Transverse colon (tissue), 4 donors: Measurements from ENCODE around the gene LRPPRC. TPM values are rescaled to one million over a fixed set of nuclear protein-coding genes. Genes with fewer than 3 reads are reported as not detected.

ENCODE experiments used
- DNase-seq: peaks from one replicate; pipeline ENCODE4 v3.0.0-alpha.2; 2019
- H3K27ac ChIP-seq, 4 donors: fragments of 200-600 bp; sonication (generic); 2 replicates each; pipeline ENCODE4 v1.5.1; 2016 to 2018; ENCODE audit warnings: inconsistent platforms in 4 of 4
- H3K27me3 ChIP-seq: fragments of 200-600 bp; sonication (generic); 2 replicates; pipeline ENCODE4 v1.5.1; 2017; ENCODE audit warnings: inconsistent platforms
- H3K36me3 ChIP-seq, 4 donors: fragments of 200-600 bp; sonication (generic); 2 replicates each; pipeline ENCODE4 v1.5.1; 2017 to 2019; ENCODE audit warnings: inconsistent platforms in 4 of 4
- H3K4me1 ChIP-seq, 4 donors: fragments of 200-600 bp; sonication (generic); 2 replicates each; pipeline ENCODE4 v1.5.1; 2017 to 2020; ENCODE audit warnings: inconsistent platforms in 4 of 4
- H3K4me3 ChIP-seq, 4 donors: fragments of 200-600 bp; sonication (generic); 1 replicate in 1 of 4; 2 replicates in 3 of 4; pipeline versions ENCODE4 v1.5.1 to v1.6.1; 2017 to 2019; ENCODE audit warnings: inconsistent platforms in 4 of 4
- H3K9me3 ChIP-seq, 2 donors: fragments of 200-600 bp; sonication (generic); 2 replicates each; pipeline ENCODE4 v1.5.1; 2017 to 2019; ENCODE audit warnings: inconsistent platforms in 2 of 2
- CTCF ChIP-seq, 5 experiments: fragments of 200-600 bp in 3 of 5; fragments of 450-650 bp in 2 of 5; sonication (generic) in 3 of 5; IDR thresholded peaks; 1 replicate in 2 of 5; 2 replicates in 3 of 5; pipeline ENCODE4 v1.5.1; 2016 to 2017; ENCODE audit warnings: antibody characterized with exemption in 5 of 5, inconsistent platforms in 3 of 5, mild to moderate bottlenecking in 2 of 5, moderate library complexity in 1 of 5
- EP300 ChIP-seq: sonication (generic); formaldehyde crosslinking; IDR thresholded peaks from one replicate; pipeline ENCODE4 v1.6.1; 2017; ENCODE audit warnings: antibody characterized with exemption, low read depth
- POLR2A ChIP-seq: fragments of 450-650 bp; IDR thresholded peaks from one replicate; pipeline ENCODE4 v1.6.1; 2016; ENCODE audit warnings: antibody characterized with exemption, mild to moderate bottlenecking, moderate library complexity
- POLR2AphosphoS5 ChIP-seq, 3 donors: sonication (generic); formaldehyde crosslinking; IDR thresholded peaks; one replicate each; pipeline ENCODE4 v1.6.1; 2016; ENCODE audit warnings: antibody characterized with exemption in 3 of 3
- WGBS, 2 donors: methylation state at CpG; one replicate each; pipeline ENCODE4 v1.1.5; 2018; ENCODE audit warnings: low coverage in 1 of 2; 5-methylcytosine and 5-hydroxymethylcytosine counted together
- in situ Hi-C, 4 donors: fragments of 200-750 bp; cut with MboI; loops; one replicate each; pipeline versions ENCODE4 v1.15.0 to v1.15.1; 2017; ENCODE audit warnings: low sequenced_read_pairs in 3 of 4, low pct_ligation_motif_present in 1 of 4, low pct_unique_long_range_greater_than_20kb in 1 of 4
- intact Hi-C: fragments of 100-400 bp; cut with DNase I; formaldehyde crosslinking; loops from one replicate; pipeline ENCODE4 v1.15.1; 2023; ENCODE audit warnings: low total_unique reads
- total RNA-seq, 4 donors: library from RNA; depleted of rRNA; stranded (reverse); fragments of >200 nt; gene quantifications; one replicate each; pipeline ENCODE4 v1.1.0, GENCODE V29; 2016

LRPPRC gene
- total RNA-seq, 4 donors from 2014 or later, result 35.9 to 83.3 (median 59.7) TPM

DNA sequence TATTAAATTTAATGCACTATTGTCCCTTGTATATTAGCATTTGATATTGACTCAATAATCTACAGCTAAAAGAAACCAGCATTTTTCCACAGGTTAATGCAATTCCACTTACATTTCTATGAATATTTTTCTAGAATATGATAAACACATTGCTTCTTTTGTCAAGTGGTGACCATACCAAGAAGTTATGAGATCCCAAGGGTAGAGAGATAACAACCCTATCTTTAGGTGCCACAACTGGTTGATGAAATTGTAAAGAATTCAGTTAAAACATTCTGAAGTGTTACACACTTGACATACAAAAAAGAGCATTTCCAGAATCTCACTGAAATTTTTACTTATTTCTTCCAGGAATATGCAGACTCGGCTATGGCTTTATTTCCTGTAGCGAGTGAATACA, 101.0 kb downstream of the LRPPRC start:
- no peak for TF ChIP-seq POLR2A
- no peak for TF ChIP-seq EP300
- no peak for TF ChIP-seq POLR2AphosphoS5 (IDR thresholded peaks at IDR 0.05)
- TF ChIP-seq CTCF (IDR thresholded peaks at IDR 0.05), result no peak
- no peaks in the 10 kb centered on the region for H3K27me3 ChIP-seq
- no peaks in the 10 kb centered on the region for H3K9me3 ChIP-seq
- in situ Hi-C loops (loop anchor here in 3 of 4 donors (25.0 kb wide), 1 partner anchor 282 kb away; no protein-coding TSS in a partner anchor), intact Hi-C loops (no loop called here)
- H3K4me3 ChIP-seq, result no peak overlapping the region
- H3K27ac ChIP-seq, result no peak overlapping the region
- no peak for DNase-seq
- H3K4me1 ChIP-seq, result no peaks in the 10 kb centered on the region
- peaks cover 0 to 56% (median 24%) of the 10 kb centered on the region in 4 donors for H3K36me3 ChIP-seq
- 98 to 100% methylated on average over 2 of the region's 2 CpGs for WGBS, 2 donors

DNA sequence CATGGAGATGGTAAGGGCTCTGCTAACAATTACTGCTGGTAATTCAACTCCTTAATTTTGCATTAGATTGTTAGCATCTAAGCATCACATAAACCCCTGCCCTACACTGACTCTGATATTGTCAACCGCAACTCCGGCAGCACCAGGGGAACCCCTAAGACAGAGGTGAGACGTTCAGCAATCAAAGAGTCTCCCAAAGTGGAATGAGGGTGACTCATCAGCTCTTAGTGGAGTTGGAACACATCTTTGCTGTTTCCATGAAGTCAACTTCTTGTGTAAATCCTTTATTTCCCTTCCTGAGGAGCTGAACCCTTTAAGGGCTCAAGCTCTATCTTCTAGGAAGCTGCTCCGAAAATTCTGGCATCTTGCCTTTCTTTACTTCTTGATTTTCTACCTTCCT, 104.9 kb downstream of the LRPPRC start:
- in situ Hi-C loops (loop anchor here in 3 of 4 donors (25.0 kb wide), 1 partner anchor 279 kb away; no protein-coding TSS in a partner anchor), intact Hi-C loops (no loop called here)
- no peak for DNase-seq
- no peaks in the 10 kb centered on the region for H3K9me3 ChIP-seq
- TF ChIP-seq POLR2AphosphoS5 (IDR thresholded peaks at IDR 0.05) (no peak), EP300 (no peak), POLR2A (no peak), CTCF (IDR thresholded peaks at IDR 0.05) (no peak)
- peaks cover 0 to 67% (median 32%) of the 10 kb centered on the region in 4 donors for H3K36me3 ChIP-seq
- no peaks in the 10 kb centered on the region for H3K4me1 ChIP-seq
- no peaks in the 10 kb centered on the region for H3K27me3 ChIP-seq
- H3K27ac ChIP-seq, result no peak overlapping the region
- 60 to 89% methylated on average over 1 to 4 of the region's 4 CpGs for WGBS, 2 donors
- no peak overlapping the region for H3K4me3 ChIP-seq

DNA sequence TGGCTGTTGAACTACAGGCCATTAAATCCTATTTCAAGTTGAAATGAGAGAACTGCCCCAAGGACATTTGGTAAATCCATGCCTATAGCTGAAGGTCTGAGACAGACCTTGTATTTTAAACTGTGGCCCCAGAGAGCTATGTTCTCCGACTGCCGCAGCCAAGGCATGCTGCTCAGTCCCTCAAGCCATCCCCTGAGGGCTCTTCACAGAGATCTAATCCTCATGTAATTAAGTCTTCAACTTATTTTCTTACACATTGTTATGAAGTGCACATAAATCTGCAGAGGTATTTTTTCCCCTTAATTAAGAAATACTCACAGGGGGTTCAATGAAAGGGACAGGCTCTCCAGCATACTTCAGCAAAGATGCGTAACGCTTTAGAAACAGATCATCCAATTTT, 106.4 kb downstream of the LRPPRC start:
- WGBS, 2 donors, result 94 to 100% methylated on average over 4 of the region's 4 CpGs
- H3K9me3 ChIP-seq, result no peaks in the 10 kb centered on the region
- H3K27ac ChIP-seq, result no peak overlapping the region
- in situ Hi-C loops (loop anchor here in 3 of 4 donors (25.0 kb wide), 1 partner anchor 277 kb away; no protein-coding TSS in a partner anchor), intact Hi-C loops (no loop called here)
- no peaks in the 10 kb centered on the region for H3K4me1 ChIP-seq
- H3K27me3 ChIP-seq, result no peaks in the 10 kb centered on the region
- H3K36me3 ChIP-seq, result peaks cover 0 to 60% (median 31%) of the 10 kb centered on the region in 4 donors
- no peak for TF ChIP-seq POLR2A
- H3K4me3 ChIP-seq, result no peak overlapping the region
- no peak for DNase-seq

DNA sequence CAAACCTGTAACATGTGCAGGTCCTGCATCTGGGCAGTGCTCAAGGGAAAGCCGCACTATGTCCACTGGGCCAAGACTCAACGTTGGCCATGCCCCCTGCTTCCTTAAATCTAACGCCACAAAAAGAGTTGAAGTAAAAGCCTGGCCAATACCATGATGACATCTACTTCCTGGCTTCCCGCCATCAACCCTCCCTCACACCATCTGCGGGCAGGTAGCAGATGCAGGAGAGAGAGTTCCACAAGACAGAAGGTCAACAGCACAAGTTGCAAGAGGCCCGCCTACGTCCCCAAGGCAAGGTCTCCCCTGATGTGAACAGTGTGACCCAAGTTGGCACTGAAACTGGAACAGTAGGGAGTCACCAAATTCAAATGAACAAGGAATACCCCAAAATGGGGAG, 108.6 kb downstream of the LRPPRC start:
- Histone ChIP-seq H3K36me3 (peaks cover 0 to 39% (median 19%) of the 10 kb centered on the region in 4 donors), H3K4me1 (no peaks in the 10 kb centered on the region), H3K9me3 (no peaks in the 10 kb centered on the region), H3K4me3 (no peak overlapping the region), H3K27me3 (no peaks in the 10 kb centered on the region), H3K27ac (no peak overlapping the region)
- no peak for TF ChIP-seq POLR2A
- no peak for TF ChIP-seq CTCF (IDR thresholded peaks at IDR 0.05)
- TF ChIP-seq EP300, result no peak
- TF ChIP-seq POLR2AphosphoS5 (IDR thresholded peaks at IDR 0.05), result no peak
- WGBS, 2 donors, result 92 to 93% methylated on average over 5 to 7 of the region's 7 CpGs
- in situ Hi-C loops, result loop anchor here in 3 of 4 donors (25.0 kb wide), 1 partner anchor 275 kb away; no protein-coding TSS in a partner anchor
- intact Hi-C loops, result no loop called here
- no peak for DNase-seq
